CD4-positive, alpha-beta T cell (primary cell): Measurements from ENCODE around the gene FRY. TPM values are rescaled to one million over a fixed set of nuclear protein-coding genes. Genes with fewer than 3 reads are reported as not detected.

Experiments
- ATAC-seq: fragments of 200-7000 bp; cut with Tn5 transposase; one replicate; pipeline ENCODE4 v1.10.0; 2022; ENCODE audit warnings: mild to moderate bottlenecking; ENCODE audit not compliant: poor library complexity
- CTCF ChIA-PET: fragments of 350-600 bp; sonication (Branson Sonifier 250); formaldehyde crosslinking; loops from one replicate; lab custom pipeline; 2021; ENCODE audit warnings: antibody characterized with exemption, inconsistent platforms; lab: Charles Lee
- POLR2A ChIA-PET: fragments of 350-600 bp; sonication (Branson Sonifier 250); formaldehyde crosslinking; loops from one replicate; lab custom pipeline; 2021; ENCODE audit warnings: antibody characterized with exemption, inconsistent platforms; lab: Charles Lee
- DNase-seq, 14 experiments: peaks; one replicate each; pipeline ENCODE4 v3.0.0-alpha.2; 2013 to 2020; ENCODE audit warnings: mixed read lengths in 2 of 14
- H3K27ac ChIP-seq, 2 donors: one replicate each; pipeline versions ENCODE4 v1.5.1 to v1.7.0; 2013; ENCODE audit warnings: low read length in 2 of 2, low read depth in 1 of 2, mild to moderate bottlenecking in 1 of 2
- H3K27me3 ChIP-seq, 2 experiments: 1 replicate in 1 of 2; 2 replicates in 1 of 2; pipeline versions ENCODE4 v1.6.1 to v1.7.0; 2013; ENCODE audit warnings: low read length in 2 of 2, control low read depth in 1 of 2, mild to moderate bottlenecking in 1 of 2, moderate library complexity in 1 of 2; ENCODE audit not compliant: insufficient read depth in 2 of 2, control insufficient read depth in 1 of 2
- H3K36me3 ChIP-seq: one replicate; pipeline ENCODE4 v1.6.1; 2013; ENCODE audit warnings: low read length, control low read depth; ENCODE audit not compliant: insufficient read depth
- H3K4me1 ChIP-seq: one replicate; pipeline ENCODE4 v1.6.1; 2013; ENCODE audit warnings: low read length, control low read depth; ENCODE audit not compliant: insufficient read depth
- H3K4me3 ChIP-seq: one replicate; pipeline ENCODE4 v1.5.1; 2013; ENCODE audit warnings: mild to moderate bottlenecking, low read length, moderate library complexity
- H3K9me3 ChIP-seq, 2 experiments: 1 replicate in 1 of 2; 2 replicates in 1 of 2; pipeline versions ENCODE4 v1.6.1 to v1.7.0; 2013; ENCODE audit warnings: low read length in 2 of 2, mild to moderate bottlenecking in 2 of 2, control low read depth in 1 of 2, moderate library complexity in 1 of 2; ENCODE audit not compliant: control insufficient read depth in 1 of 2, insufficient read depth in 1 of 2
- H3K27ac Mint-ChIP-seq: one replicate; pipeline ENCODE4 v1.8.0; 2020; ENCODE audit warnings: mixed read lengths
- H3K27me3 Mint-ChIP-seq: one replicate; pipeline ENCODE4 v1.8.0; 2021; ENCODE audit warnings: mixed read lengths
- H3K36me3 Mint-ChIP-seq: one replicate; pipeline ENCODE4 v1.8.0; 2021; ENCODE audit warnings: low read depth, mixed read lengths
- H3K4me1 Mint-ChIP-seq: one replicate; pipeline ENCODE4 v1.8.0; 2021; ENCODE audit warnings: low read depth, mixed read lengths
- H3K4me3 Mint-ChIP-seq: one replicate; pipeline ENCODE4 v1.8.0; 2020; ENCODE audit warnings: mild to moderate bottlenecking, mixed read lengths
- H3K9me3 Mint-ChIP-seq: one replicate; pipeline ENCODE4 v1.8.0; 2020; ENCODE audit warnings: mixed read lengths
- intact Hi-C, 2 experiments: fragments of 100-400 bp; cut with DNase I in 1 of 2; cut with micrococcal nuclease in 1 of 2; formaldehyde crosslinking; loops; one replicate each; pipeline versions ENCODE4 v1.15.1 to v1.9.0; 2023 to 2025; cut with DNase I, micrococcal nuclease
- total RNA-seq, 174 experiments: library from RNA in 2 of 174; stranded (reverse) in 2 of 174; gene quantifications; one replicate each; pipeline ENCODE4 v1.2.3 and lab custom pipeline; 2021 to 2026
- TF ChIP-seq, protein P1 (sequence below): fragments of 200-600 bp; IDR thresholded peaks from one replicate; pipeline ENCODE4 v1.8.0; 2022; ENCODE audit warnings: antibody characterized with exemption, mild to moderate bottlenecking

The FRY gene
- total RNA-seq, 2 experiments from 2014 or later = 13.7 to 18.4 TPM

DNA sequence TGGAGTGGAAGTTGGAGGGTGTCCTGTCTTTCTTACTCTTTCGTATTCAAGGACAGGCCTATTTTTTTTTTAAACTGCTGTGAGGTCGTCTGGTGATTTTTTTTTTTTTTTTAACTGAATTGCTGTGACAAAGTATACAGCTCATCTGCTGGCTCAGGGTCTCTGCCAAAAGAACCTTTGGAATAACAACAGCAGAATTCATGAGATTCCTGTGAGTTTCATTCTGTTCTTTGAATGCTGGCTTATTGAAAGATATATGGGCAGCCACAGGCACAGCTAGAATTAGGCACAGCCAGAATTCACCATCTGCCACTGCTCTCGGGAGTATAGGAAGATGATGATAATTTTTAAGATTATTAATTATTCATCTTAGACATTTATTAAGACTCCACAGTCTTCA is 21.4 kb upstream of the FRY start:
- Histone ChIP-seq H3K27me3 (no peaks in the 10 kb centered on the region), H3K4me1 (no peaks in the 10 kb centered on the region), H3K36me3 (no peaks in the 10 kb centered on the region), H3K27ac (no peak overlapping the region), H3K9me3 (no peaks in the 10 kb centered on the region), H3K4me3 (no peak overlapping the region)
- DNase-seq (no peak), ATAC-seq (no peak)
- H3K4me1 Mint-ChIP-seq = no peaks in the 10 kb centered on the region
- intact Hi-C loops = no loop called here
- ChIA-PET POLR2A (interaction anchor here (0.7 kb wide), 1 partner anchor 144 kb away, joined by 3 read pairs; no protein-coding TSS in a partner anchor), CTCF (interaction anchor here (0.7 kb wide), 1 partner anchor 182 kb away, joined by 3 read pairs; no protein-coding TSS in a partner anchor)
- no peak overlapping the region for H3K4me3 Mint-ChIP-seq
- H3K27ac Mint-ChIP-seq = no peak overlapping the region
- H3K27me3 Mint-ChIP-seq = no peaks in the 10 kb centered on the region
- TF ChIP-seq, protein P1, sequence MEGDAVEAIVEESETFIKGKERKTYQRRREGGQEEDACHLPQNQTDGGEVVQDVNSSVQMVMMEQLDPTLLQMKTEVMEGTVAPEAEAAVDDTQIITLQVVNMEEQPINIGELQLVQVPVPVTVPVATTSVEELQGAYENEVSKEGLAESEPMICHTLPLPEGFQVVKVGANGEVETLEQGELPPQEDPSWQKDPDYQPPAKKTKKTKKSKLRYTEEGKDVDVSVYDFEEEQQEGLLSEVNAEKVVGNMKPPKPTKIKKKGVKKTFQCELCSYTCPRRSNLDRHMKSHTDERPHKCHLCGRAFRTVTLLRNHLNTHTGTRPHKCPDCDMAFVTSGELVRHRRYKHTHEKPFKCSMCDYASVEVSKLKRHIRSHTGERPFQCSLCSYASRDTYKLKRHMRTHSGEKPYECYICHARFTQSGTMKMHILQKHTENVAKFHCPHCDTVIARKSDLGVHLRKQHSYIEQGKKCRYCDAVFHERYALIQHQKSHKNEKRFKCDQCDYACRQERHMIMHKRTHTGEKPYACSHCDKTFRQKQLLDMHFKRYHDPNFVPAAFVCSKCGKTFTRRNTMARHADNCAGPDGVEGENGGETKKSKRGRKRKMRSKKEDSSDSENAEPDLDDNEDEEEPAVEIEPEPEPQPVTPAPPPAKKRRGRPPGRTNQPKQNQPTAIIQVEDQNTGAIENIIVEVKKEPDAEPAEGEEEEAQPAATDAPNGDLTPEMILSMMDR = no peak
- no peaks in the 10 kb centered on the region for H3K36me3 Mint-ChIP-seq
- H3K9me3 Mint-ChIP-seq = no peaks in the 10 kb centered on the region

DNA sequence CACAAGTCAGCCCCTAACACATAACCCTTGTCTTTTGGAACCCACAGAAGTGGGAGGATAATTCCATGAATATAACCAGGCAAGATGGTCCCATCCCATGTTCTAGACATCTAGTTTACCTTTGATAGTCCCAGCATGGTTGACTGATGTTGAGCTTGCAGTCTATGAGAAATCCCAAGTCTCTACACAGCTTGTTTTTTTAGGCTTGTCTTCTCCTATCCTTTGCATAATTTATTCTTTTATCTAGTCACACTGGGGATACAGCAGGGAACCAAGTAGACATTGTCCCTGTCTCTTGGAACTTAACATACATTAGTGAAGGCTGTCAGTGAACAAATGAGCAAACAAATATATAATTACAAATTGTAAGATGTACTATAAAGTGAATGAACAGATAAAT is 19.6 kb upstream of the FRY start:
- Mint-ChIP-seq H3K27ac (no peak overlapping the region), H3K4me3 (no peak overlapping the region), H3K27me3 (no peaks in the 10 kb centered on the region), H3K36me3 (no peaks in the 10 kb centered on the region), H3K9me3 (no peaks in the 10 kb centered on the region), H3K4me1 (no peaks in the 10 kb centered on the region)
- Histone ChIP-seq H3K4me1 (no peaks in the 10 kb centered on the region), H3K27ac (no peak overlapping the region), H3K9me3 (no peaks in the 10 kb centered on the region), H3K27me3 (no peaks in the 10 kb centered on the region), H3K36me3 (no peaks in the 10 kb centered on the region), H3K4me3 (no peak overlapping the region)
- CTCF ChIA-PET = no interaction called here
- intact Hi-C loops = no loop called here
- TF ChIP-seq, protein P1 = no peak
- POLR2A ChIA-PET = no interaction called here
- ATAC-seq = no peak
- no peak for DNase-seq

DNA sequence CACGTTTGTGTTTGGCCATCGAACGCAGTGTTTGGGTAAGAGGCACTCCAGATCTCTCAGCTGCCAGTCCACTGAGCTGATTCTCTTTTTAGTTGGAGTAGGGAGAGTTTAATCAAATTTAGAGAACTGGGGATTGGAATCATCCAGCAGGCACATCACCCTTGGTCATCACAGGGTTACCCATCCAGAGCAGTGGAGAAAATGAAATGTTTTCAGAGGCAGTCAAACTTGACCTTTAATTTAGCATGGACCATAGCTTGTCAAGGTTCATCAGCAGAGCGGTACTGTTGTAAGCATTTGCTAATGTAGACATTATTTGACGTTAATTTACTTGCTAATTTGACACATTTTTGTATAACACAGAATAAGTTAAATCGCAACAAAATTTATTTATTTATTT is 18.4 kb upstream of the FRY start:
- ChIA-PET POLR2A (no interaction called here), CTCF (no interaction called here)
- ATAC-seq (no peak), DNase-seq (no peak)
- intact Hi-C loops = no loop called here
- H3K36me3 ChIP-seq = no peaks in the 10 kb centered on the region
- H3K27ac ChIP-seq = no peak overlapping the region
- H3K4me1 Mint-ChIP-seq = no peaks in the 10 kb centered on the region
- no peaks in the 10 kb centered on the region for H3K9me3 Mint-ChIP-seq
- TF ChIP-seq, protein P1 = no peak
- H3K27ac Mint-ChIP-seq = no peak overlapping the region
- H3K27me3 ChIP-seq = no peaks in the 10 kb centered on the region
- H3K4me3 ChIP-seq = no peak overlapping the region
- H3K9me3 ChIP-seq = no peaks in the 10 kb centered on the region
- no peaks in the 10 kb centered on the region for H3K27me3 Mint-ChIP-seq
- H3K36me3 Mint-ChIP-seq = no peaks in the 10 kb centered on the region
- no peaks in the 10 kb centered on the region for H3K4me1 ChIP-seq
- no peak overlapping the region for H3K4me3 Mint-ChIP-seq
